ENCODE data around the gene DOK3. TPM values are rescaled to one million over a fixed set of nuclear protein-coding genes. Genes with fewer than 3 reads are reported as not detected.

DOK3 gene
- total and polyA plus RNA-seq, 2 donors (not counting 3 experiments of a cell fraction or from before 2014, with no cell fraction given) = 4.8 to 5.3 TPM

DNA sequence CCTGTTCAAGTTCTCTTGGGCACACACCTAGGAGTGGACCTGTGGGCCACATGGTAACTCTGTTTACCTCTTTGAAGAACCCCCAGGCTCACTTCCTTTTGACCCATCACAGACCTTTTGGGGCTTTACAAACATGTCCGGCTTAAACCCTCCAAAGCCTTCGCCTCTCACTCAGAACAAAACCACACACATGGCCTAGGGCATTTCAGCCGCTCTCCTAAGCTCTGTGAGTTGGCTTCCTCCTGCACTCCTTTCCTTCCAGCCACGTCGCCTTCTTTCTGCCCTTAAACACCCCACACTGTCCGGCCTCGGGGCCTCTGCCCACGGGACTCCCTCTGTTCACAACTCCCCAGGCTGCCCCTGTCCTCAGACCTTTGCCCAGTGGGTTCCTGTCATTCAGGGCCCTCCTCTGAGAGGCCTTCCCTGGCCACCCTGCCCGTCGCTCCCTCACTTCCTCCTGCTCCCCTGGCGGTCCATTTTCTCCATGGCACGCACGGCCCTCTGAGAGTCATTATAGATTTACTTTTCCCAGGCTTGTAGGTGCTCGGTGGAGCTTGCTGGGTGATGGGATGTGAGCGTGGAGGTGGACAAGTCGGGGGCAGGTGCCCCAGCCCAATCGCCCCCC, 1.9 kb downstream of the DOK3 start:
- H2AFZ ChIP-seq (ENCODE audit: low read depth, low read length) = no peak overlapping the region
- H4K20me1 ChIP-seq (replicated peaks; ENCODE audit: control insufficient read depth, extremely low read depth, insufficient read depth, low read length) = no peaks in the 10 kb centered on the region
- no TSS peak for BruUV-seq (replicated peaks)
- FAIRE-seq = no peak
- H3K27ac ChIP-seq (ENCODE audit: insufficient read depth, low read depth, low read length) = no peak overlapping the region
- TF ChIP-seq MAX (IDR thresholded peaks at IDR 0.05; ENCODE audit: insufficient read depth, insufficient read length) (no peak), JUN (IDR thresholded peaks at IDR 0.05; ENCODE audit: borderline replicate concordance, insufficient read depth, insufficient read length, low read depth) (no peak)
- no peak overlapping the region for H3K9ac ChIP-seq (replicated peaks; ENCODE audit: extremely low read depth, insufficient read depth, low read length)
- no peaks in the 10 kb centered on the region for H3K27me3 ChIP-seq (ENCODE audit: control insufficient read depth in 2 of 2, insufficient read depth in 2 of 2, low read length in 2 of 2)
- dilution Hi-C loops (cut with MboI; ENCODE audit: extremely low pct_ligation_motif_present, low sequenced_read_pairs) (no loop called here), intact Hi-C loops (cut with micrococcal nuclease) (no loop called here)
- ChIA-PET POLR2A (interaction anchor here (2.1 kb wide), 1 partner anchor 10 kb away, joined by 6 read pairs; the partner anchor contains the start of gene PDLIM7), CTCF (interaction anchor here (1.2 to 2.5 kb wide), 5 partner anchors 9 to 117 kb away, joined by 3 to 10 read pairs (median 5); partner anchors contain the start of gene DDX41)
- no peak overlapping the region for H3K4me3 ChIP-seq (replicated peaks in 1 of 3; ENCODE audit: insufficient read depth in 1 of 3, low read depth in 1 of 3, low read length in 3 of 3)
- peaks cover 9% of the 10 kb centered on the region for H3K4me1 ChIP-seq (ENCODE audit: control insufficient read depth, extremely low read depth, insufficient read depth, low read length)
- no peaks in the 10 kb centered on the region for H3K9me1 ChIP-seq (replicated peaks; ENCODE audit: control insufficient read depth, extremely low read depth, insufficient read depth, low read length)
- DNase-seq (ENCODE audit: low read depth, low spot score) = no peak
- H3K4me2 ChIP-seq (ENCODE audit: insufficient read depth, low read length) = no peak overlapping the region
- no peaks in the 10 kb centered on the region for H3K79me2 ChIP-seq (ENCODE audit: control insufficient read depth, insufficient read depth, low read length)
- peaks cover 5 to 23% of the 10 kb centered on the region in 2 experiments for H3K36me3 ChIP-seq (ENCODE audit: control insufficient read depth in 2 of 2, extremely low read depth in 1 of 2, insufficient read depth in 2 of 2, low read length in 2 of 2)
- H3K9me3 ChIP-seq (replicated peaks; ENCODE audit: control insufficient read depth, insufficient read depth, low read length) = no peaks in the 10 kb centered on the region

GRCh38 chr5:177507165-177507564, 2.5 kb downstream of the DOK3 start:
- Histone ChIP-seq H3K4me3 (replicated peaks in 1 of 3; ENCODE audit: insufficient read depth in 1 of 3, low read depth in 1 of 3, low read length in 3 of 3) (no peak overlapping the region), H3K27me3 (ENCODE audit: control insufficient read depth in 2 of 2, insufficient read depth in 2 of 2, low read length in 2 of 2) (no peaks in the 10 kb centered on the region), H2AFZ (ENCODE audit: low read depth, low read length) (no peak overlapping the region), H3K36me3 (ENCODE audit: control insufficient read depth in 2 of 2, extremely low read depth in 1 of 2, insufficient read depth in 2 of 2, low read length in 2 of 2) (peaks cover 5 to 18% of the 10 kb centered on the region in 2 experiments), H3K79me2 (ENCODE audit: control insufficient read depth, insufficient read depth, low read length) (no peaks in the 10 kb centered on the region), H3K9me1 (replicated peaks; ENCODE audit: control insufficient read depth, extremely low read depth, insufficient read depth, low read length) (no peaks in the 10 kb centered on the region), H3K9ac (replicated peaks; ENCODE audit: extremely low read depth, insufficient read depth, low read length) (no peak overlapping the region), H3K27ac (ENCODE audit: insufficient read depth, low read depth, low read length) (no peak overlapping the region), H3K4me1 (ENCODE audit: control insufficient read depth, extremely low read depth, insufficient read depth, low read length) (peaks cover 9% of the 10 kb centered on the region), H4K20me1 (replicated peaks; ENCODE audit: control insufficient read depth, extremely low read depth, insufficient read depth, low read length) (no peaks in the 10 kb centered on the region), H3K9me3 (replicated peaks; ENCODE audit: control insufficient read depth, insufficient read depth, low read length) (no peaks in the 10 kb centered on the region), H3K4me2 (ENCODE audit: insufficient read depth, low read length) (no peak overlapping the region)
- dilution Hi-C loops (cut with MboI; ENCODE audit: extremely low pct_ligation_motif_present, low sequenced_read_pairs) = no loop called here
- no TSS peak for BruUV-seq (replicated peaks)
- DNase-seq (ENCODE audit: low read depth, low spot score) (peak; percentile 28), FAIRE-seq (no peak)
- ChIA-PET POLR2A (interaction anchor here (2.1 kb wide), 1 partner anchor 10 kb away, joined by 6 read pairs; the partner anchor contains the start of gene PDLIM7), CTCF (interaction anchor here (0.9 to 2.5 kb wide), 6 partner anchors 9 to 136 kb away, joined by 3 to 10 read pairs (median 4); partner anchors contain the start of gene DDX41)
- TF ChIP-seq EZH2 (IDR thresholded peaks at IDR 0.05; ENCODE audit: borderline replicate concordance, low read depth, low read length, severe bottlenecking) = no peak
- TF ChIP-seq MYC (IDR thresholded peaks at IDR 0.05; ENCODE audit: low read depth, low read length) = no peak
- TF ChIP-seq POLR2A (IDR thresholded peaks at IDR 0.05; ENCODE audit: low read depth, low read length) = no peak
- TF ChIP-seq POLR2AphosphoS5 (IDR thresholded peaks at IDR 0.05; ENCODE audit: insufficient read depth, low read depth, low read length) = no peak
- TF ChIP-seq, protein P1, sequence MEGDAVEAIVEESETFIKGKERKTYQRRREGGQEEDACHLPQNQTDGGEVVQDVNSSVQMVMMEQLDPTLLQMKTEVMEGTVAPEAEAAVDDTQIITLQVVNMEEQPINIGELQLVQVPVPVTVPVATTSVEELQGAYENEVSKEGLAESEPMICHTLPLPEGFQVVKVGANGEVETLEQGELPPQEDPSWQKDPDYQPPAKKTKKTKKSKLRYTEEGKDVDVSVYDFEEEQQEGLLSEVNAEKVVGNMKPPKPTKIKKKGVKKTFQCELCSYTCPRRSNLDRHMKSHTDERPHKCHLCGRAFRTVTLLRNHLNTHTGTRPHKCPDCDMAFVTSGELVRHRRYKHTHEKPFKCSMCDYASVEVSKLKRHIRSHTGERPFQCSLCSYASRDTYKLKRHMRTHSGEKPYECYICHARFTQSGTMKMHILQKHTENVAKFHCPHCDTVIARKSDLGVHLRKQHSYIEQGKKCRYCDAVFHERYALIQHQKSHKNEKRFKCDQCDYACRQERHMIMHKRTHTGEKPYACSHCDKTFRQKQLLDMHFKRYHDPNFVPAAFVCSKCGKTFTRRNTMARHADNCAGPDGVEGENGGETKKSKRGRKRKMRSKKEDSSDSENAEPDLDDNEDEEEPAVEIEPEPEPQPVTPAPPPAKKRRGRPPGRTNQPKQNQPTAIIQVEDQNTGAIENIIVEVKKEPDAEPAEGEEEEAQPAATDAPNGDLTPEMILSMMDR (IDR thresholded peaks at IDR 0.05; ENCODE audit: extremely low read depth in 1 of 2, insufficient read depth in 1 of 2, low read depth in 1 of 2, low read length in 2 of 2) = peak; percentile 8 to 9
- intact Hi-C loops (cut with micrococcal nuclease) = no loop called here
